Skeletal muscle satellite cell (primary cell): ENCODE measurements around the gene TCP1.
A peak's percentile ranks its signal among the peaks of the same experiment; 100 is the strongest.
"Not testable (repeated sequence)": the region's sequence is repeated elsewhere in the genome, so short reads cannot be mapped to it uniquely, and the experiment has no call there.

Experiments
- H3K27me3 ChIP-seq: 2 replicates; pipeline ENCODE4 v1.7.0; 2013; ENCODE audit warnings: low read length; ENCODE audit not compliant: control insufficient read depth, insufficient read depth
- H3K36me3 ChIP-seq: 2 replicates; pipeline ENCODE4 v1.7.0; 2013; ENCODE audit warnings: mild to moderate bottlenecking, control low read depth, low read length; ENCODE audit not compliant: insufficient read depth
- H3K4me1 ChIP-seq: 2 replicates; pipeline ENCODE4 v1.7.0; 2013; ENCODE audit warnings: low read length; ENCODE audit not compliant: control insufficient read depth, insufficient read depth
- H3K4me2 ChIP-seq: 2 replicates; pipeline ENCODE4 v1.7.0; 2013; ENCODE audit warnings: mild to moderate bottlenecking, low read length
- H3K4me3 ChIP-seq: 2 replicates; pipeline ENCODE4 v1.7.0; 2013; ENCODE audit warnings: low read length
- H3K9ac ChIP-seq: 2 replicates; pipeline ENCODE4 v1.7.0; 2013; ENCODE audit warnings: mild to moderate bottlenecking, low read depth, low read length, moderate library complexity
- H3K9me3 ChIP-seq: replicated peaks from 2 replicates; pipeline ENCODE4 v1.7.0; 2013; ENCODE audit warnings: mild to moderate bottlenecking, control low read depth, low read length

TCP1 gene

GRCh38 chr6:159753081-159753872 is 36.1 kb downstream of the TCP1 start:
- no peak overlapping the region for H3K4me2 ChIP-seq
- no peak overlapping the region for H3K9ac ChIP-seq
- peaks cover 7% of the 10 kb centered on the region for H3K4me1 ChIP-seq
- peaks cover 88% of the 10 kb centered on the region for H3K36me3 ChIP-seq
- H3K27me3 ChIP-seq, result no peaks in the 10 kb centered on the region
- H3K9me3 ChIP-seq, result no peaks in the 10 kb centered on the region
- H3K4me3 ChIP-seq, result no peak overlapping the region

DNA sequence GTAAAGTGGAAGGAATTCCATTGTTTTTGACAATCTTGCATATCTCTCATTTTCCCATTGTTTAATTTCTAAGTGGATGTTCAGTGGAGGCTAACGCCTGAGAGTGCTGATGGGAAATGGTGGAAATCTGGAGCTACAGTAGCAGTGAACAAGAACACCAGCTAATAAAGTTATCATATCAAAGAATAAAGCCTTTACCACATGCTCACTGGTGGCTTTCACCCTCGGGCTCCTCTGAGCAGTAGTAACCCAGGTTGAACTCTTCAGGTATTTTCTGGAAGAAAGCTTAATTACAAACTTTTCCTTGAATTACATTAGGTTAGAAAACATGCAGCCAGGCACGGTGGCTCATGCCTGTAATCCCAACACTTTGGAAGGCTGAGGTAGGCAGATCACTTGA is 38.0 kb downstream of the TCP1 start:
- H3K9ac ChIP-seq, result no peak overlapping the region
- no peaks in the 10 kb centered on the region for H3K9me3 ChIP-seq
- H3K36me3 ChIP-seq, result peaks cover 90% of the 10 kb centered on the region
- H3K4me2 ChIP-seq, result no peak overlapping the region
- H3K4me1 ChIP-seq, result peaks cover 6% of the 10 kb centered on the region
- no peak overlapping the region for H3K4me3 ChIP-seq
- no peaks in the 10 kb centered on the region for H3K27me3 ChIP-seq

DNA sequence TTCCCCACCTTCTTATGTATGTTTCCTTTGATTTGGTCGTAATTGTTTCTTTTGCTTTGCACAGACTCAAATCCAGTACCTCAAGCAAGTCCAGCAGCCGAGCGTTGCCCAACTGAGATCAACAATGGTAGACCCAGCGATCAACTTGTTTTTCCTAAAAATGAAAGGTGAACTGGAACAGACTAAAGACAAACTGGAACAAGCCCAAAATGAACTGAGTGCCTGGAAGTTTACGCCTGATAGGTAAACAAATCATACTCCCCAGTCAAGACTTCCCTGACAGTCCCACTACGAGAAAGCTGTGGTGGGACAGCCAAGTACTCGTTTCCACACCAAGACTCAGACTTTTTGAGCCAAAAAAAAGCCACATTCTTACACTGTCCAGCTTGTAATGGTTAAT is 41.3 kb downstream of the TCP1 start:
- peaks cover 93% of the 10 kb centered on the region for H3K36me3 ChIP-seq
- H3K4me1 ChIP-seq, H3K4me3 ChIP-seq, H3K4me2 ChIP-seq, H3K27me3 ChIP-seq, H3K9ac ChIP-seq, H3K9me3 ChIP-seq: not testable (repeated sequence)

- Histone ChIP-seq H3K36me3 (peaks cover 91% of the 10 kb centered on the region), H3K9me3 (no peaks in the 10 kb centered on the region), H3K4me2 (no peak overlapping the region), H3K27me3 (no peaks in the 10 kb centered on the region), H3K4me3 (no peak overlapping the region), H3K4me1 (no peaks in the 10 kb centered on the region), H3K9ac (no peak overlapping the region)
Measured at GRCh38 chr6:159746759-159747158, 42.6 kb downstream of the TCP1 start.

- no peak overlapping the region for H3K4me3 ChIP-seq
- no peaks in the 10 kb centered on the region for H3K4me1 ChIP-seq
- no peak overlapping the region for H3K4me2 ChIP-seq
- H3K27me3 ChIP-seq, result no peaks in the 10 kb centered on the region
- H3K36me3 ChIP-seq, result peaks cover 88% of the 10 kb centered on the region
- H3K9me3 ChIP-seq, result no peaks in the 10 kb centered on the region
- H3K9ac ChIP-seq, result no peak overlapping the region
Measured at GRCh38 chr6:159745081-159745480, 44.3 kb downstream of the TCP1 start.

- Histone ChIP-seq H3K4me1 (no peaks in the 10 kb centered on the region), H3K4me2 (no peak overlapping the region), H3K4me3 (no peak overlapping the region), H3K27me3 (no peaks in the 10 kb centered on the region), H3K9ac (no peak overlapping the region), H3K9me3 (no peaks in the 10 kb centered on the region), H3K36me3 (peaks cover 94% of the 10 kb centered on the region)
Measured at GRCh38 chr6:159742165-159742564, 47.2 kb downstream of the TCP1 start.

DNA sequence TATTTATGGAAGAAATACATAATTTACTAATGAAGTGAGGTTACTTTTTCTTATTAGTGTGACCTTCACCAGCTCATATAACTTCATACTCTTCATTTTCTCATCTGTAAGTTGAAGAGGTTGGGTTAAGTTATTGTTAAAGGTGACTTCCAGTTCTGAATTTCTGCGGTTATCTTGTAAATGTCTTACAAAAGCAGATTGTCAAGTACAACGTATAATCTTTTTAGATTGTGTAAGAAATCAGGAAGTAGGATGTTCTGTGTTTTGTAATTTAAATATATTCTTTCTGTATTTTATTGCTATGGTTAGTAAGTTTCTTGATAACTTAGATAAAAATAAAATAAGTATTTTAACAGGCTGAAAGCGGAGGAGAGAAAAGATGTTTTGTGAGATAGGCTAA is 50.1 kb downstream of the TCP1 start:
- H3K9me3 ChIP-seq, result no peaks in the 10 kb centered on the region
- H3K4me1 ChIP-seq, result no peaks in the 10 kb centered on the region
- H3K4me3 ChIP-seq, result no peak overlapping the region
- no peaks in the 10 kb centered on the region for H3K27me3 ChIP-seq
- H3K9ac ChIP-seq, result no peak overlapping the region
- no peak overlapping the region for H3K4me2 ChIP-seq
- H3K36me3 ChIP-seq, result peaks cover 70% of the 10 kb centered on the region

DNA sequence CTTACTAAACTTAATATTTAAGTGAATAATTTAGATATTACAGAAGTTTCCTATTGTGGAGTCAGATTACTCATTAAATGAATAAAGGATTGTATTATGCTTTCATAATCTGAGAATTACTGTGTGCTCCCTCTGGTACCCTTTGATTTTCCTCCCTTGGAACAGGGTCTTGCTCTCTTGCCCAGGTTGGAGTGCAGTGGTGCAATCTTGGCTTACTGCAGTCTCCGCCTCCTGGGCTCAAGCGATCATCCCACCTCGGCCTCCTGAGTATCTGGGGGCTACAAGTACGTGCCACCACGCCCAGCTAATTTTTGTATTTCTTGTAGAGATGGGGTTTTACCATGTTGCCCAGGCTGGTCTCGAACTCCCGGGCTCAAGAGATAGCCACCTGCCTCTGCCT is 52.5 kb downstream of the TCP1 start:
- Histone ChIP-seq H3K4me1 (no peaks in the 10 kb centered on the region), H3K36me3 (peaks cover 50% of the 10 kb centered on the region), H3K27me3 (no peaks in the 10 kb centered on the region), H3K4me3 (no peak overlapping the region), H3K9ac (no peak overlapping the region), H3K4me2 (no peak overlapping the region), H3K9me3 (no peaks in the 10 kb centered on the region)

GRCh38 chr6:159733395-159733794 is 56.0 kb downstream of the TCP1 start:
- H3K9ac ChIP-seq, result not testable (repeated sequence)
- H3K36me3 ChIP-seq, result peaks cover 19% of the 10 kb centered on the region

DNA sequence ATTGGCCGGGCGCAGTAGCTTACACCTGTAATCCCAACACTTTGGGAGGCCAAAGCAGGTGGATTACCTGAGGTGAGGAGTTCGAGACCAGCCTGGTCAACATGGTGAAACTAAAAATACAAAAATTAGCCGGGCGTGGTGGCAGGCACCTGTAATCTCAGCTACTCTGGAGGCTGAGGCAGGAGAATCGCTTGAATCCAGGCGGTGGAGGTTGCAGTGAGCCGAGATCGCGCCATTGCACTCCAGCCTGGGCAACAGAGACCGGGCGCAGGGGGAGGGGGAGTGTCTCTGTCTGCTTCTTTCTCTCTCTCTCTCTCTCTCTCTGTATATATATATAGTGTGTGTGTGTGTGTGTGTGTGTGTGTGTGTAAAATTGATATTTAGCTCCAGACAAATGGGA is 56.9 kb downstream of the TCP1 start:
- H3K4me3 ChIP-seq, H3K9me3 ChIP-seq, H3K4me2 ChIP-seq, H3K9ac ChIP-seq, H3K27me3 ChIP-seq: not testable (repeated sequence)
- H3K4me1 ChIP-seq, result peaks cover 13% of the 10 kb centered on the region
- peaks cover 11% of the 10 kb centered on the region for H3K36me3 ChIP-seq

More at GRCh38 chr6:159733395-159733794, 56.0 kb downstream of the TCP1 start:
- not testable (repeated sequence) for H3K4me2 ChIP-seq, H3K4me3 ChIP-seq, H3K27me3 ChIP-seq, H3K9me3 ChIP-seq
- H3K4me1 ChIP-seq, result peaks cover 13% of the 10 kb centered on the region

GRCh38 chr6:159730332-159730676 is 59.1 kb downstream of the TCP1 start:
- Histone ChIP-seq H3K4me2 (peak overlapping the region; percentile 82), H3K4me1 (peaks cover 17% of the 10 kb centered on the region), H3K4me3 (peak overlapping the region; percentile 76), H3K27me3 (no peaks in the 10 kb centered on the region), H3K9me3 (no peaks in the 10 kb centered on the region), H3K9ac (peak overlapping the region; percentile 1), H3K36me3 (peaks cover 3% of the 10 kb centered on the region)

DNA sequence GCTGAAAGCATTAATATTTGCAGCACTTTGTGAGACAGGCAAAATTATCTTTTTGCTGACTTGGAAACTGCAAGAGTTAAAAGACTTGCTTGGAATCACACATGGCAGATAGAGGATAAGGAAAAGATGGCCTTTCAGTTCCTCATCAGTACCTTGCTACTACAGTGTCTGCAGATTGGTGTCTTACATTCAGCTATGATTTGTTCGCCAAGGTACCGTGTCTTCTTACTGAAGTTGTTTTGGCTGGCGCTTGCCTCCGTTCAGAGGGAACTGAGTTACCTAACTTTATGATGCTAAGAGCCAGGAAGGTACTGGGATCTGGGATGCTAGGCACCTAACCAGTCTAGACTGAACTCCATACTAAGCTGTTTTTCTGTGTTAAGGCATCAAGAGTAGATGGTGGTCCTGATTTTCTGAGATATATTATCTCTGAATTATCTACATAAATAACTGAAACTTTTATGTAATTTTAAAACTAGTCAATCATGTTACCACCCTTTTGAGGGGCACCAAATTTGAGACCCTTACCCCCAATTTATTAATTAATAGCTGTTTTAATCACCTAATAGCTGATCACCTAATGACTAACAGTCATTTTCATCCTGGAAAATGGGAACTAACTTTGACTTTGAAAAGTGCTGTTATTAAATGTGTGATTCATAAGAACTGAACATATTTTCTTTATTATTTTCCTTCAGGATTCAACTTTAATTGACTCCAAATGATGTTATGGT is 59.6 kb downstream of the TCP1 start:
- no peaks in the 10 kb centered on the region for H3K27me3 ChIP-seq
- peaks cover 17% of the 10 kb centered on the region for H3K4me1 ChIP-seq
- no peaks in the 10 kb centered on the region for H3K9me3 ChIP-seq
- peak overlapping the region; percentile 94 for H3K9ac ChIP-seq
- H3K4me3 ChIP-seq, result peak overlapping the region; percentile 76
- H3K4me2 ChIP-seq, result peak overlapping the region; percentile 82
- H3K36me3 ChIP-seq, result peaks cover 3% of the 10 kb centered on the region
